ENCODE results near the gene NDUFS7.

- TF ChIP-seq SUZ12 (IDR thresholded peaks at IDR 0.05; ENCODE audit: extremely low read depth, insufficient read depth, insufficient read length) (no peak), YY1 (IDR thresholded peaks at IDR 0.05; ENCODE audit: insufficient read depth, insufficient read length) (no peak)
Observed at GRCh38 chr19:1426736-1427135, 43.0 kb downstream of the NDUFS7 start.

Measured in NT2/D1 (cell line).